Measurements from ENCODE around the gene STAB1. TPM values are rescaled to one million over a fixed set of nuclear protein-coding genes. Genes with fewer than 3 reads are reported as not detected.

STAB1 gene
- total RNA-seq, 1 donor from 2014 or later = 74.7 TPM

DNA sequence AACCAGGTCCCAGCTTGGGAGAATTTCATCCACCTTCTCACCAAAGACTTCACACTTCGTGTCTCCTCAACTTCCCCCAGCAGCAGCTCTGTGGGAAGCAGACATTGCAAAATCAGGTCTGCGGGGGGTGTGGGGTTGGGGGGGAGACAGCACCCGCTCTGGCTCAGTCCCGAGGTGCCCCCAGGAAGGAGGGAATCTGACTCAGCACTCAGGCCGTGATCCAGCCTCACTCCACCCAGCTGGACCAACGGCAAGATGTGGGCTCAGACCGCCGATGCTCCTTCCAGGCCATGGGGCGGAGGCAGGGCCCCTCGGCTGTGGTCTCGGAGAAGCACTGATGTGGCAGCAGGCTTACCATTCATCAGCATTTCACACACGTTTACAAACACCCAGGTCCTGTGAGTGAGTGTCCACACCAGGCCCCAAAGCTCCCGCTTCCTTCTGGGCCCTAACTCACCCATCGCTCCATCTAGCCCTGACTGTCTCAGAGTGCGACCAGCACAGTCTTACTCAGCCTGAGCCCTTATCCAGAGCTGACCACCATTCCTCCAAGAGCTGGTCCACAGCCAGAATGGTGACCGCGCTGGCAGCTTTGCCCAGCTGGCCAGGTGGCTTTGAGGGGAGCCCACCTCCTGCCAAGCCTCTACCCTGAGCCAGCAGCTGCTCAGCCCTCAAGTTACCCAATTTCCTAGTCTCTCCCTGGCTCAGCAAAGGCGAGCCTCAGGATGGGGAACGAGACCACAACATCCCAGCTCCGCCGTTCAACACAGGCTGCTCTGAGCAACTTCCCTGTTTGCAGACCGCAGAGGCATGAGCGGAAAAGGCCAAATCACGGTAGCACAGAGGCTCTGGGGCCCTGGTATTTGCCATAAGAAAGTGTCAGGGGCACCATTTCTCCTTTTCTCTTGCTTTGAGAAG, 3.3 kb downstream of the STAB1 start:
- DNase-seq (peak; percentile 80), ATAC-seq (ENCODE audit: poor library complexity) (peak; percentile 40)
- intact Hi-C loops (cut with DNase I) = no loop called here

GRCh38 chr3:52501046-52501445, 5.9 kb downstream of the STAB1 start:
- intact Hi-C loops (cut with DNase I) = no loop called here
- no peak for ATAC-seq (ENCODE audit: poor library complexity)
- DNase-seq = no peak

DNA sequence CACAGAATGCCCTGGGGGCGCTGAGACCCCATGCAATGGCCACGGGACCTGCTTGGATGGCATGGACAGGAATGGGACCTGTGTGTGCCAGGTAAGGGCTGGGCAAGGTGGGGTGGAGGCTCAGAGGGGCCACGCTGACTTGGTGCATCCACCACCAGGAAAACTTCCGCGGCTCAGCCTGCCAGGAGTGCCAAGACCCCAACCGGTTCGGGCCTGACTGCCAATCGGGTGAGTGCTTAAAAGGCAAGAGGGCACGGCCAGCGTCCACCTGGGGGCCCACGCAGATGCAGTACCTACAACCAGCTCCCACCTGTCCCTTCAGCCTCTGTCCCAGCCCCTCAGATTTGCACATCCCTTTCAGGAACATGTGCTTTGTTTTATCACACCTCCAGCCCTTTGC, 6.9 kb downstream of the STAB1 start:
- intact Hi-C loops (cut with DNase I) = no loop called here
- ATAC-seq (ENCODE audit: poor library complexity) = no peak

DNA sequence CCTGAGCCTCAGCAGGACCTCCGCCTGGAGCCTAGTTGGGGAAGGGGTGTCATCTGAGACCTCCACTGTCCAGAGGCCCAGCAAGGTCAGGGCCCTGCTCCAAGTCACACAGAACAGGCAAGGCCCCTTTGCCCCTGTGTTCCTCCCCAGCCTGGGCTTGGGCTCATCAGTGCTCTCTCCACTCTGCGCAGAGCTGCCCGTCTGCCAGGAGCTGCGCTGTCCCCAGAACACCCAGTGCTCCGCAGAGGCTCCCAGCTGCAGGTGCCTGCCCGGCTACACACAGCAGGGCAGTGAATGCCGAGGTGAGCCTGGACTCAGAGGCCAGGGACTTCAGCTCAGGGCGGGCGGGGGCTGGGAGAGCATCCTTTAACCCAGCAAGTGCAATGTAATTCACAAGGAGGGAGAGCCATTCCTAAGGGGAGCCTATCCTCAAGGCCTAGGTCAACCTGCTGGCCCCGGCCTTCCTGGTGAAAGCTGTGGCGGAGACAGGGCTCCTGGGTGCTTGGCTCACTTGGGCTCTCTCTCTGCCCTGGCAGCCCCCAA, 7.7 kb downstream of the STAB1 start:
- intact Hi-C loops (cut with DNase I) = no loop called here
- no peak for ATAC-seq (ENCODE audit: poor library complexity)
- no peak for DNase-seq

More for the DNA sequence above, 6.9 kb downstream of the STAB1 start:
- DNase-seq = no peak

DNA sequence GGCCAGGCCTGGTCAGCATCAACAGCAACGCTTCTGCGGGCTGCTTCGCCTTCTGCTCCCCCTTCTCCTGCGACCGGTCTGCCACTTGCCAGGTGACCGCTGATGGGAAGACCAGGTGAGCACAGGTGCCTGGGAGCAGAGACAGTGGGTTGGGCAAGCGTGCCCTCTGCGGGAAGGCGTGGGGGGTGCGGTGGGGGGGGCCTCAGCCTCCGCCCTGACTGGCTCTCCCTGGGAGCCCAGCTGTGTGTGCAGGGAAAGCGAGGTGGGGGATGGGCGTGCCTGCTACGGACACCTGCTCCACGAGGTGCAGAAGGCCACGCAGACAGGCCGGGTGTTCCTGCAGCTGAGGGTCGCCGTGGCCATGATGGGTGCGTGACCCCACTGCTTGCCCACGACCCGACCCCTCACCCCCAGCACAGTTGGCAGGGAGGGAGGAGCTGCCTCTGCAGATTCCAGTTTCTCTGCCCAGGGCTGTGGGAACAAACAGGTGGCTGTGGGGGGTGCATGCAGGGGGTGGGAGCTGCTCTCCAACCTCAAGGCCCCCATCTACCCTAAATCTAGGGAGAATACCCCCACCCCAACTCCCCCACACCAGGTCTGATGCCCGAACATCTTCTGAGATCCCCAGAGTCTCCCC, 8.8 kb downstream of the STAB1 start:
- DNase-seq (no peak), ATAC-seq (ENCODE audit: poor library complexity) (no peak)
- intact Hi-C loops (cut with DNase I) = no loop called here

DNA sequence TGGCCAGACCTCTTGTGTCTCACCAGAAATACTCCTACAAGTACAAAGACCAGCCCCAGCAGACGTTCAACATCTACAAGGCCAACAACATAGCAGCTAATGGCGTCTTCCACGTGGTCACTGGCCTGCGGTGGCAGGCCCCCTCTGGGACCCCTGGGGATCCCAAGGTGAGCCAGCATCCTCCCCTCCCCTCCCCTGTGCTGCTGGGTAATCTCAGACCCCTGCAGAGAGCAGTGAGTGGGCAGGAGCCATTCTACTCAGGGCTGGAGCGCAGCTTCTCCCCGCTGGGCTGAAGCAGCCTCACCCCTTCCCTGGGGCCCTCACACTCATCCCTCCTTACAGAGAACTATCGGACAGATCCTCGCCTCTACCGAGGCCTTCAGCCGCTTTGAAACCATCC, 9.8 kb downstream of the STAB1 start:
- no peak for ATAC-seq (ENCODE audit: poor library complexity)
- DNase-seq = no peak
- intact Hi-C loops (cut with DNase I) = no loop called here

GRCh38 chr3:52506266-52506966, 11.3 kb downstream of the STAB1 start:
- intact Hi-C loops (cut with DNase I) = no loop called here
- DNase-seq (no peak), ATAC-seq (ENCODE audit: poor library complexity) (no peak)

DNA sequence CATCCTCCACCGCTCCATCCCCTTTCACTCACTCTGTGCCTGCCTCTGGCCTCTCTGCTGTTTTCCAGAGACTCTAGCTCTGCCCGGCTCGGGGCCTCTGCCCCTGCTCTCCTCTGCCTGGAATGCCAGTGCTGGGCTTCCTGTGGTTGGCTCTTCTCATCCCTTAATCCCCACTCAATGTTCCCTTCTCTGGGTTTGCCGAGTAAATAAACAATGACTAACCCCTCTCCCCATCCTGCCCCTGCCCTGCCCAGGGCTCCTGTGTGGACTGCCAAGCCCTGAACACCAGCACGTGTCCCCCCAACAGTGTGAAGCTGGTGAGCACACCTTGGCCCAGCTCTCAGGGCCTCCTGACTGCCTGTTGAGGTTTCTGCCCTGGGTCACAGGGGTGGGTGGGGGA, 12.2 kb downstream of the STAB1 start:
- intact Hi-C loops (cut with DNase I) = no loop called here
- ATAC-seq (ENCODE audit: poor library complexity) (no peak), DNase-seq (no peak)

- intact Hi-C loops (cut with DNase I) = no loop called here
- DNase-seq = no peak
- no peak for ATAC-seq (ENCODE audit: poor library complexity)
Observed at GRCh38 chr3:52509753-52510328, 14.7 kb downstream of the STAB1 start.

DNA sequence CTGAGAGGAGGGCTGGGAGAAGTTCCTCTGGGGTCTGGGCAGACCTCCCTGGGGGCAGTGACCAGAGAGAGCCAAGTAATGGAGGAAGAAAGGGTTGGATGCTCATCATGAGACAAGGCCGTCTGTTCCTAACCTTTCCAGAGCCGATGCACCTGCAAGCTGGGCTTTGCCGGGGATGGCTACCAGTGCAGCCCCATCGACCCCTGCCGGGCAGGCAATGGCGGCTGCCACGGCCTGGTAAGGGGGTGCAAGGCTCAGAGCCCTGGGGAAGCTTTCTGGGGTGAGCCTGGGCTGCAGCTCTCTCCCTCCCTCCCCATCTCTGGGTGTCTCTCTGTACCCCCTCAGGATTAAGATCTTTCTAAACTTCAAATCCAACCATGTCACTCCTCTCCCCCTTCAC, 16.4 kb downstream of the STAB1 start:
- no peak for ATAC-seq (ENCODE audit: poor library complexity)
- no peak for DNase-seq
- intact Hi-C loops (cut with DNase I) = no loop called here

DNA sequence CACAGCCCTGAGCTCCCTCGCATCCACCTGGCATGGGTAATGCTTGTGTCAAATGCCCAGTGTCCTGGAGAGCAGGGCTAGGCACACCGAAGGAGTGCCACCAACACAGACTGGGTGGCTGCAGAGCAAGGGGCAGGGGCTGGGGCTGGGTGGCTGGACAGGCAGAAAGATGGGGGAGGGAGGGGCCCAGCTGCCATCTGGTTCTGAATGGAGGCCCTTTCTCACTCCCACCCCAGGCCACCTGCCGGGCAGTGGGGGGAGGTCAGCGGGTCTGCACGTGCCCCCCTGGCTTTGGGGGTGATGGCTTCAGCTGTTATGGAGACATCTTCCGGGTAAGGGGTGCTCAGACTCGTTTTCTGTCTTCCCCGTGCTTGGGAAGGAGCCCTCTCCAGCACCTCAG, 17.0 kb downstream of the STAB1 start:
- intact Hi-C loops (cut with DNase I) = no loop called here
- no peak for DNase-seq
- ATAC-seq (ENCODE audit: poor library complexity) = no peak

GRCh38 chr3:52512727-52513126, 17.6 kb downstream of the STAB1 start:
- intact Hi-C loops (cut with DNase I) = no loop called here
- DNase-seq (no peak), ATAC-seq (ENCODE audit: poor library complexity) (no peak)

- intact Hi-C loops (cut with DNase I) = no loop called here
- DNase-seq = no peak
- no peak for ATAC-seq (ENCODE audit: poor library complexity)
Observed at GRCh38 chr3:52513281-52513680, 18.1 kb downstream of the STAB1 start.

- intact Hi-C loops (cut with DNase I) = no loop called here
- no peak for ATAC-seq (ENCODE audit: poor library complexity)
- DNase-seq = no peak
Observed at GRCh38 chr3:52514576-52514975, 19.4 kb downstream of the STAB1 start.

GRCh38 chr3:52515192-52515591, 20.1 kb downstream of the STAB1 start:
- DNase-seq = no peak
- intact Hi-C loops (cut with DNase I) = no loop called here
- ATAC-seq (ENCODE audit: poor library complexity) = no peak

DNA sequence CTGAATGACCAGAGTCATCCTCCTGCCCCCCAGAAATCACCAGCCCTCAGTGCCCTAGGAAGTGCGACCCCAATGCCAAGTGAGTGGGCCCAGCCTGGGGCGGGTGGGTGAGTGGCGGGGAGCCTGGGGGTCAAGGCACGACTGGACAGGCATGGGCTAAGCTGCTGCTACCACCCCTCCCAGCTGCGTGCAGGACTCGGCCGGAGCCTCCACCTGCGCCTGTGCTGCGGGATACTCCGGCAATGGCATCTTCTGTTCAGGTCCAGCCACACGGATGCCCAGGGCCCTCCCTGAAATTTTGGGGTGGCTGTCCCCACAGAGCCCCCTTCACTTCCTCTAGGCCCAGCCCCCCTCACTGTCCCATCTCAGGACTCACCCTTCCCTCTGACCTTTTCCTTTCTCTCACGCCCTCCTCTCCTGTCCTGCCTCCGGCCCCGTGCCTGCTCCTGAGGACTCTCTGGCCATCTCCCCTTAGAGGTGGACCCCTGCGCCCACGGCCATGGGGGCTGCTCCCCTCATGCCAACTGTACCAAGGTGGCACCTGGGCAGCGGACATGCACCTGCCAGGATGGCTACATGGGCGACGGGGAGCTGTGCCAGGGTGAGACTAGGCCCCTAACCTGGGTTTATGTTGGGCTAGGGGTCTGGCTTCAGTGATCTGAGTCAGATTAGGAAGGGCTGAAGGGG, 21.5 kb downstream of the STAB1 start:
- no peak for DNase-seq
- intact Hi-C loops (cut with DNase I) = no loop called here
- ATAC-seq (ENCODE audit: poor library complexity) = no peak

DNA sequence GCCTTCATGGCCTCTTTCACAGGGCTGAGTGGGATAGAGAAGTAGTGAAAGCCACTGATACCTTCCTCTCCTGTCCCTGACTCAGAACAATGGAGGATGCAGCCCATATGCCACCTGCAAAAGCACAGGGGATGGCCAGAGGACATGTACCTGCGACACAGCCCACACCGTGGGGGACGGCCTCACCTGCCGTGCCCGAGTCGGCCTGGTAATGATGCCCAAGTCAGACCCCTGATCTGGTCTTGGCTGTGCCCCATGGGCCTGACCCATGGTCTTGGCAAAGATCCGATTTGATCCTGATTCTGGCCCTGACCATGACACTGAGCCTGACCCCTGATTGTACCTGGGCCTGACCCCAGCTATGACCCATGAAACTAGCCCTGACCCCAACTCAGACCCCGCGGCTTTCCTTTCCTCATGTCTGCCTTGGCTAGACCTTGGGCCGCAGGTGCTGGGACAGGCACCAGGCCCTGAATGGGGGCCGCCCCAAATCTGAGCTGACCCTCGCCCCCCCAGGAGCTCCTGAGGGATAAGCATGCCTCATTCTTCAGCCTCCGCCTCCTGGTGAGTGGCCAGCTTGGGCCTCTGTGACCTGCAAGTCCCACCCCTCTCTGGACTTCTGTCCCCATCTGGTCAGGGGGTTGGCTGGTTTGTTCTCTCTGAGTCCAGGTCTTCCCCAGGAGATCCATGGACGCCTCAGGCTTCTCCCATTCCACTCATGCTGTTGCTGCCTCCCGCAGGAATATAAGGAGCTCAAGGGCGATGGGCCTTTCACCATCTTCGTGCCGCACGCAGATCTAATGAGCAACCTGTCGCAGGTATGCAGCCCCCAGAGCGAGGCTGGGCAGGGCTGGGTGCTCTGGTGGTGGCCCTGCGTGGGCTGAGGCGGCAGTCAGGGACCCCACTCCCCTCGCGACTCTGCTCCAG, 22.9 kb downstream of the STAB1 start:
- intact Hi-C loops (cut with DNase I) = no loop called here
- DNase-seq = no peak
- no peak for ATAC-seq (ENCODE audit: poor library complexity)
